Germinal center (tissue), 1 donor: ENCODE measurements around the gene RYR2.
"Not testable (repeated sequence)": the region's sequence is repeated elsewhere in the genome, so short reads cannot be mapped to it uniquely, and the experiment has no call there.

ENCODE experiments used
- DNase-seq: peaks from one replicate; pipeline ENCODE4 v3.0.0; 2012; ENCODE audit warnings: mixed read lengths, low spot score

Gene RYR2

DNA sequence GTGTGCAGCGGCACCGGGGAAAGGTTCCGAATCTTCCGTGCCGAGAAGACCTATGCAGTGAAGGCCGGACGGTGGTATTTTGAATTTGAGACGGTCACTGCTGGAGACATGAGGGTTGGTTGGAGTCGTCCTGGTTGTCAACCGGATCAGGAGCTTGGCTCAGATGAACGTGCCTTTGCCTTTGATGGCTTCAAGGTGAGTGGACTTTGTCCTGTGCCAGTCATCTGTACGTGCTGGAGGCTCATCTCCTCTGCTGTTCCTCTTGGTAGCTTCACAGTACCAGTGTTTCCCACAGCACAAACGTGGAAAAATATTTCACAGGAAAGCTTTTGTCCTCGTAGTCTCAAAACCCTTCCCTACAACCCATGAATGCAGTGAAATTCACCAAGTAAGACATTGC lies 524.6 kb downstream of the RYR2 start:
- DNase-seq, result no peak

DNA sequence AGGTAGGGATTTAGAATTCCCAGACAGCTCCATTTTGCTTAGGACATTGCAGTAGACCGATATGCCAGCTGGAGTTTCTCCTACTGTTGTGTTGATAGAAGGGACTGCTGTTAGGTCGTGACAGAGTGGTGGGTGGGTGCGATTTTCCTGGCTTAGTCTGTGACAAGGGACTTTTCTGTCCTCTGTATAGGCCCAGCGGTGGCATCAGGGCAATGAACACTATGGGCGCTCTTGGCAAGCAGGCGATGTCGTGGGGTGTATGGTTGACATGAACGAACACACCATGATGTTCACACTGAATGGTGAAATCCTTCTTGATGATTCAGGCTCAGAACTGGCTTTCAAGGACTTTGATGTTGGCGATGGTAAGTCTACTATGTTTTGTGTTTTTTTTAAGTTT lies 527.0 kb downstream of the RYR2 start:
- no peak for DNase-seq

DNA sequence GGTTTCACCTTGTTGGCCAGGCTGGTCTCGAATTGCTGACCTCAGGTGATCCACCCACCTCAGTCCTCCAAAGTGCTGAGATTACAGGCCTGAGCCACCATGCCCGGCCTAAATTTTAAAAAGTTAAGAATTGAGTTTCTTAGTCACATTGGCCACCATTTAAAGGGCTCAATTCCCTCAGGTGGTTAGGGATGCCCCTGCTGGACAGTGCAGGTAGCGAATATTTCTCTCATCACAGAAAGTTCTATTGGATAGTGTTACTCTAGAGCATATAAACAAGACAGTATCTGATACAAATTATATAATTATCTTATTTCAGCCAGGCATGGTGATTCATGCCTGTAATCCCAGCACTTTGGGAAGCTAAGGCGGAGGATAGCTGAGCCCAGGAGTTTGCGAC lies 528.5 kb downstream of the RYR2 start:
- no peak for DNase-seq

DNA sequence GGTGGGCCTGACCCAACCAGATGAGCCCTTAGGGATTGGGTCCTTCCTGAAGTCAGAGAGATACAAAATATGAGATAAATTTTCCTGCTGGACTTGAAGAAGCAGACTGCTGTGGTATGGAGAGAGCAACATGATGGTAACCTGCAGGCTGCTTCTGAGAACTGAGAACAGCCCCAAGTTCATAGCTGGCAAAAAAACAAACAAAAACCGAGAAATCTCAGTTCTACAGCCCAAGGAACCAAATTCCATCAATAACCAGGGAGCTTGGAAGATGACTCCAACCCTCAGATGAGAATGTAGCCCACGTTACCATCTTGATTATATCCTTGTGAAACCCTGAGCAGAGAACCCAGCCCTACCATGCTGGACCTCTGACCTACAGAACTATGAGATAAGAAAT lies 532.6 kb downstream of the RYR2 start:
- DNase-seq, result no peak

DNA sequence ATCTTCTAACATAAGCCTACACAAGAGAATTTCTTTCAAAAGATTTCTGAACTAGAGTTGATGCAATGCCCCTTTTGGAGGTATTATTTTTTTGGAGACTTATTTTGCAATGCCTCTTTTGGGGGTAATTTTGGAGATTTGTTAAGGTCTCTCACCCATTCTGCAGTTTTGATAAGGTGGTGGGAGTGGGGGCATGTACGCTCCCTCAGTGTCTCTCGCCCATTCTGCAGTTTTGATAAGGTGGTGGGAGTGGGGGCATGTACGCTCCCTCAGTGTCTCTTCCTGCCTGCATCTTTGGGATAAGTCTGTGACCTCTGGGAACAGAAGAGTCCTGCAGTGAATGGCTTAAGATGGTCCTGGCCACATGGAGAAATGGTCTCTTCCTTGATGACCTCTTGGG lies 536.6 kb downstream of the RYR2 start:
- DNase-seq, result no peak

DNA sequence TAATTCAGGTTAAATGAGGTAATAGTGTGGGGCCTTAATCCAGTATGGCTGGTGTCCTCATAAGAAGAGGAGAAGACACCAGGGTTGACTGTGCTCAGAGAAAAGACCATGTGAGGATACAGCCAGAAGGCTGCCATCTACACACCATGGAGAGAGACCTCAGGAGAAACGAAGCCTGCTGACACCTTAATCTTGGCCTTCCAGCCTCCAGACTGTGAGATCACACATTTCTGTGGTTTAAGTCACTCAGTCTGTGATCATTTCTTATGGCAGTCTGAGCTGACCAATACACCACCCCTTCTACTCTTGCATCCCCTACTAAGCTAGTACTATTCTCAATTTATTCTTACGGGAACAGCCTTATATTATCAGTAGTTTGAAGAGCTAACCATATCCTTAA lies 538.7 kb downstream of the RYR2 start:
- DNase-seq, result no peak

DNA sequence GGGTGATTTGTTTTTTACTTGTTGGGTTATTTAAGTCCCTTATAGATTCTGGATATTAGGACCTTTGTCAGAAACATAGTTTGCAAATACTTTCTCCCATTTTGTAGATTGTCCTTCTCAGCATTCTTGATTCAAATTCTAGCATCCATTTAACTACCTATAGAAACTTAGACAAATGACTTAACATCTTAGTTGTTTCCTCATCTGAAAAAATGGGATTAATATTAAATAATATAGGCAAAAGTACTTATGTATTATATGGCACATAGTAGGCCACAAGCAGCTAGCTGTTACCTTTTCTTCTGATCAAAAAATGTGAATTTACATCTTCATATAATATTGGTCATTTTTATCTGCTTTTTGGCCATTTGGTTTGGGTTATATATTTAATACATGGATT lies 541.3 kb downstream of the RYR2 start:
- DNase-seq, result no peak

DNA sequence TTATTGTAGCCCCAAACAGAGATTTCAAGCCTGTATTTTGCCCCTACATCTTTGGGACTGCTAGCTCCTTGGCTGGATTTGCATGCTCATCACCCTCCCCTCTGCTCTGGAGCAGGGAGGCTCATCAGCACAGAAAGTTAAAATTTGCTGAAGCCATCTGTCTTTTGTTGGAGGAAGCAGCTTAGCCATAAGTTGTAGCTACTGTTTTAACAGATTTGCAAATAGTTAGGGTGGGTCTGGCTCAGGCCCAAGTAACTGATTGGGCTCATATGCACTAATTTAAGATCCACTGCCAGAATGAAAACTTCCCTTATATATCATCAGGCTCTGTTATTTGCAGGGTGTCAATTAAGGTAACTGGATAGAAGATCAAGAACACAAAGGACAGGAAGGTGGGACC lies 541.8 kb downstream of the RYR2 start:
- no peak for DNase-seq

DNA sequence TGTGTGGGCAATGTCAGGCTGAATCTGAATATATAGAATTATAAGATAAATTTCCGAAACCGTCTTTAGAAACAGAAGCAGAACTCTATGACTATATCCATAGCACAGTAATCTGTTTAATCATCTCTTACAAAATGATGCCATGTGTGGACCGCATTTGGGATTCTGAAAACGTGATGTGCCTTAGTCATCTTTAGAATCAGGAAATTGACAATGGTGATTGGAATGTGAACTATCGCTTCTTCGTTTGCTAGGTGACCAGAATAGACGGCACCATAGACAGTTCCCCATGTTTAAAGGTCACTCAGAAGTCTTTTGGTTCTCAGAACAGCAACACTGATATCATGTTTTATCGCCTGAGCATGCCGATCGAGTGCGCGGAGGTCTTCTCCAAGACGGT lies 548.4 kb downstream of the RYR2 start:
- DNase-seq, result no peak

DNA sequence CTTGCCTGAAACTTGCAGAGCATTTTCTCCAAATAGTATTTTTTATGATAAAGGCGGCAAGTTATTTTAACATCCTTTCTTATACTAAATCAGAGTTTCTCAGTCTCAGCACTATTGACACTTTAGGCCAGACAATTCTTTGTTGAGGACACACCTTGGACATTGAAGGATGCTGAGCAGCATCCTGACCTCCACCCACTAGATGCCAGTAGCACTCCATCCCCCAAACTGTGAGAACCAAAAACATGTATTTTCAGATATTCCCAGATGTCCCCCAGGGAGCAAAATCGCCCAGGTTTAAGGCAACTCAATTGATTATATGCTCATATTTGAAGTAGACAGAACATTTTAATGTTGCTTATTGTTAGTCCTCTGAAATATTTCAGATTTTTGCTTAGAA lies 549.4 kb downstream of the RYR2 start:
- no peak for DNase-seq

DNA sequence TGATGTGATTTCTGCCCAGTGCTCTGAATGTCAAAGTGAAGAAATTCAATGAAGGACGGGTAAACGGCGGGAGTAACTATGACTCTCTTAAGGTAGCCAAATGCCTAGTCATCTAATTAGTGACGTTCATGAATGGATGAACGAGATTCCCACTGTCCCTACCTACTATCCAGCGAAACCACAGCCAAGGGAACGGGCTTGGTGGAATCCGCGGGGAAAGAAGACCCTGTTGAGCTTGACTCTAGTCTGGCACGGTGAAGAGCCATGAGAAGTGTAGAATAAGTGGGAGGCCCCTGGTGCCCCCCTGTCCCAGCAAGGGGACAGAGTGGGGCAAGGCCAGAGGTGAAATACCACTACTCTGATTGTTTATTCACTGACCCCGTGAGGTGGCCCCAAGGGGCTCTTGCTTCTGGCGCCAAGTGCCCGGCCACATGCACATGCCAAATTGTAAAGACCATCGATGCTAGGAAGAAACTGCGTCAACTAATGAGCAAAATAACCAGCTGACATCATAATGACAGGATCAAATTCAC lies 561.1 kb downstream of the RYR2 start:
- DNase-seq, result not testable (repeated sequence)

DNA sequence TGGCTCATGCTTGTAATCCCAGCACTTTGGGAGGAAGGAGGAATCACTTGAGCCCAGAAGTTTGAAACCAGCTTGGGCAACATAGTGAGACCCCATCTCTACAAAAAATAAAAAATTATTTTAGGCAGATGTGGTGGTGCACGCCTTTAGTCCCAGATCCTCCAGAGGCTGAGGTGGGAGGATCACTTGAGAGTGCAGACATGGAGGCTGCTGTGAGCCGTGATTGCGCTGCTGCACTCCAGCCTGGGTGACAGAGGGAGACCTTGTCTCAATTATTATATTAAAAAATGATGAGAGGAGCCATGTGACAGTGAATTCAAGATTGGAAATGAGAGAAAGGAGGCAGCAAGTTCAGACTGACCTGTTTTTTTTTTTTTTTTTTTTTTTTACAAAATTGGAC lies 566.4 kb downstream of the RYR2 start:
- no peak for DNase-seq

DNA sequence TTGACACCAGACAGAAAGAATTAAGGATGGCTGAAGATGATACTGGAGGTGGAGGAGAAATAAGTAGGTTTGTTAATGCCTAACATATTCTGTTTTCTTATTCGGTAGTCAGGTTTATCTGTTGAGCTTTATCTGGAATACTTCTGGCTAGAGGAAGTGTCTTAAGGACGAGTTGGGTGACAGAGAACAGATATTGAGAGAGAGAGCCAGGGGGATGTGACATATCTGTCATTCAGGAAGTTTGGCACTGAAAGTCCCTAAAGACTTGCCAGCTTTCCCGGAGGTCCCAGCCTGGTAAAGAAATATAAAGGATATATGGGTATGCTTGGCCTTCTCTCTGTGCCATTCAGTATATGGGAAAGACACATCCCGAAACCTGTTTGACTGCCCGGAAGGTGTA lies 568.2 kb downstream of the RYR2 start:
- no peak for DNase-seq

DNA sequence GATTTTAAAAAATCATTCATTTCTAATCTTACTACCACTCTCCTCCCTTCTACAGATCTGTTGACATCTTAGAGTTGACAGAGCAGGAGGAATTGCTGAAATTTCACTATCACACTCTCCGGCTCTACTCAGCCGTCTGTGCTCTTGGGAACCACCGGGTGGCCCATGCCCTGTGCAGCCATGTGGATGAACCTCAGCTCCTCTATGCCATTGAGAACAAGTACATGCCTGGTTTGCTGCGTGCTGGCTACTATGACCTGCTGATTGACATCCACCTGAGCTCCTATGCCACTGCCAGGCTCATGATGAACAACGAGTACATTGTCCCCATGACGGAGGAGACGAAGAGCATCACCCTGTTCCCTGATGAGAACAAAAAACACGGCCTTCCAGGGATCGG lies 572.0 kb downstream of the RYR2 start:
- DNase-seq, result no peak

DNA sequence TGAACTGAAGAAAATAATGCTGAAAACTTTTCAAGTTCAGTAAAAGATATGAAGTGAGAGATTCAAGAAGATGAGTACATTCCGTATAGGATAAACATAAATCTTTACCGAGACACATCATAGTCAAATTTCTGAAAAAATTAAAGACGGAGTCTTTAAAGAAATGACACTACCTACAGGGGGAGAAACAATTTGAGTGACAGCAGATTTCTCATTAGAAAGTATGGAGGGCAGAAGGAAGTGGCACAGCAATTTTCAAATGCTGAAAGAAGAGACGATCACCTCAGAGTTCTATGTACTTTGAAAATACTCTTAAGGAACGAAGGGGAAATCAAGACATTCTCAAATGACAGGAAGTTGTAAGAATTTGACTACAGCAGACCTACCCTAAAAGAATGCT lies 577.6 kb downstream of the RYR2 start:
- DNase-seq, result no peak

DNA sequence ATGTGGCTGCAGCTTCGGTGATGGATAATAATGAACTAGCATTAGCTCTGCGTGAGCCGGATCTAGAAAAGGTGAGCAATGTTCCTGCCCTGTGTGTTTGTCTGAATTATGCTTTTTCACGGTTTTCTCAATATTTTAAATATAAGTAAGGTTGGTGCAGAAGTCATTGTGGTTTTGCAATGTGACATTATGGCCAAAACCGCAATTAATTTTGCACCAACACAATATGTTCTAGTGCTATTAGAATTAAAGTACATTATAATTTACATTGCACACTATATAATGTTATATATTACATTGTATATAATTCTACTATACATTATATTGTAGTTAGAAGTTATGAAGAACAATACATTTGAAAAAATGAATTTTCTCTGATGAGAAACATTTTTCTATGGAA lies 592.9 kb downstream of the RYR2 start:
- DNase-seq, result no peak

DNA sequence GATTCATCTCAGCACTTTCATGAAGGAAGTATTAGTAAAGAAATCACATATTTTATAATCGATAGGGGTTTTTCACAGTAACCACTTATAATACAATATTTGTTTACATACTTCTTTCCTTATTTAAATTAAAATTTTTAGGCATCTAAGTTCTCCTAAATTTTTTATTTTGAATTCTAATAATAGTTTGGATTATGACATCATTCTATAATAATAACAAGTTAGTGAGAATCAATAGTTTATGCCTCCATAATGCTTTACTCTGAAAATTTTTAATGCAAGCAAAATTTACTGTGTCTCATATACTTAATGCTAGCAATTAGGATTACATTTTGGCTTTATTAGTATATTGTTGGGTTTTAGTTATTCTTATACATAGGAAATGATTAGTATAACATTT lies 596.6 kb downstream of the RYR2 start:
- no peak for DNase-seq

DNA sequence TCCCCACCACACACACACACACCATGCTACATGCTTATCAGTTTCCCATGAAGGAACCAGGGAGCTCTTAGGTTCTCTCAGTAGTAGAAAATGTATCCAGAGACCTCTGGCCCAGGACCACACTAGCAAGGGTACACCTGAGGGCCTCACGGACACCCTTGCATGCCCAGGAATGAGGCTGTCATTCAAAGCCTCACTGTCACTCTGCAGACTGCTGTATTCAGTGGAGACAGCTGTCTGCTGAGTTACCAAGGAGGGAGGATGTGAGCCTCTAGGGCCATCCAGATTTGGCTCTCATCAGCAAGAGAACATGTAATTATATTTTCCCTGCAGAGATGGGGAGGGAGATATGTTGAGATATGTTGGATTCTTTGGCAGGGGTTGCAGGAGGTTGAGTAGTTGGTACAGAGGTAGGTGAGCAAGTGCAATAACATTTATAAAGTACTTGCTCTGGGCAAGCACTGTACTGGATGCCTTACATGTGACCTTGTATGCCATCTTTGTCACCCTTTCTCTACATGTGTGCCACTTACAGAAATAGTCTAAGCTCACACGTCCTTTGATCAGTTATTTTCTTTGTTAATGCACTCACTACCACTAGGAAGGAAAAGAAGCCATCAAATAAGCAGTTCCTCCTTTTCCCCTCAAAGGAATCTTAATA lies 598.2 kb downstream of the RYR2 start:
- no peak for DNase-seq

DNA sequence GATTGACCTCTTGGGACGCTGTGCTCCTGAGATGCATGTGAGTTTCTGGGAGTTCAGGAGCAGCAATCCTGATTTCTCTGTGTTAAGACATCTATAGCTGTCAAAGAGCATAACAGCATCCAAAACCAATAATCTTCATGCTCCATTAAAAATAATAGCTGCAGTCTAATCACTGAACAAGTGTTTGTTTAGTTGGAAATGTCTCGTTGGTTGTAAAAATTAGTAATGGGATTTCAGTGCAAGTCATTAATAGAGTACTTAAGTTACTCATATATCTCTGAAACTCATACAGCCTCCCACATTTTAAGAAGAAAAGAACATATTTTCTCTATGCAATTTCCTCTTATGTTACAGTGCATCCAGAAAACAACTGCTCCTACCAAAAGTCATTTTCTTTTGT lies 599.0 kb downstream of the RYR2 start:
- no peak for DNase-seq

DNA sequence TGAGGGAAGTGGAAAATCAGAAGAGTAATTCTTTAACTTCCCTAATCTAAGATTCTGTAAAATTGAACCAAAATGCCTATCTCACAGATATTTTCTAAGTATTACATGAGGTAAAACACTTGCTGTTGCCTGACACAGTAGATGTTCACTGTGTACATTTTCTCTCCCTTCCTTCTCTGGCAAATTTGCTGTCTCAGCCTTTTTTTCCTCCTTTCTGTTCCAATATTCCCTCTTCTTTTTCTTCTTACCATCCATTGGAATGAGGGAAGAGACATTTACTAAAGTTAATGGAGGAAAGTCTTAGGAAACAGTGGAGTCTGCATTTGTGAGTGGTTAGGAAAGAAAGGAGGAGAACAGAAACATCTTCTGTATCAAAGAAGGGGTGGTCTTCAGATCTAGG lies 608.8 kb downstream of the RYR2 start:
- no peak for DNase-seq

DNA sequence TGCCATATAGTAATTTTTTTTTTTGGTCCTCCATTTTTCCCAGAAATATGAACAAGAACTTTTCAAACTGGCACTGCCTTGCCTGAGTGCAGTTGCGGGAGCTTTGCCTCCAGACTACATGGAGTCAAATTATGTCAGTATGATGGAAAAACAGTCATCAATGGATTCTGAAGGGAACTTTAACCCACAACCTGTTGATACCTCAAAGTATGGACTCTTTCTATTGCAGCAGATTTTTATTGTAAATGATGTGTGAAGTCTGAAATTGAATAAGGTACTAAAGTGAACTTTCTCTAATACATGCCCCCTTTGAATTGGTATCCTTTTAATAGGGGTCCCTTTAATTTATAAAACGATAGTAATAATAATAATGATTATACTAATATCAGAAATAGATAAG lies 613.8 kb downstream of the RYR2 start:
- no peak for DNase-seq

DNA sequence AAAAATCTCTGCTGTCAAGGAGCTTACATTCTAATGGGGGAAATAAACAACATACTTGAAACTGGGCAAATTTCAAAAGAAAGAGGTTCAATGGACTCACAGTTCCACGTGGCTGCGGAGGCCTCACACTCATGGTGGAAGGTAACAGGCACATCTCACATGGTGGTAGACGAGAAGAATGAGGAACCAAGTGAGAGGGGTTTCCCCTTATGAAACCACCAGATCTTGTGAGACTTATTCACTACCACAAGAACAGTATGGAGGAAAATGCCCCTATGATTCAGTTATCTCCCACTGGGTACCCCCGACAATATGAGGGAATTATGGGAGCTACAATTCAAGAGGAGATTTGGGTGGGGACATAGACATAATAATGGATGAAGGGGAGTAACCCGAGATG lies 622.4 kb downstream of the RYR2 start:
- no peak for DNase-seq

DNA sequence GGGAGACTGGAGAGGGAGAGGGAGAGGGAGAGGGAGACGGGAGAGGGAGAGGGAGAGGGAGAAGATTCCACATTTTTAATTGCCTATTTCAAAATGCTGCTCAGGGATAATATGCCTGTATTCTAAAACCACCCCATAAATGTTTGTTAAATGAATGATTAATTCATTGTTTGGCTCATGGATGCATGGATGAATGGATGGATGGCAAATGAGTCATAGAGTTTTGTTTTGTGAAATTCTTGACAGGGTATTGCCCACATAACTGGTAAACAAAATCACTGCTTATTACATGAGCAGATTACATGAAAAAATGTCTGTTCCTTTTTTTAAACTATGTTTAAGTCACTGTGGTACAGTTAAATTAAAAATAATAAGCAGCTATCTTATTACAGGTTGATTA lies 628.3 kb downstream of the RYR2 start:
- no peak for DNase-seq

DNA sequence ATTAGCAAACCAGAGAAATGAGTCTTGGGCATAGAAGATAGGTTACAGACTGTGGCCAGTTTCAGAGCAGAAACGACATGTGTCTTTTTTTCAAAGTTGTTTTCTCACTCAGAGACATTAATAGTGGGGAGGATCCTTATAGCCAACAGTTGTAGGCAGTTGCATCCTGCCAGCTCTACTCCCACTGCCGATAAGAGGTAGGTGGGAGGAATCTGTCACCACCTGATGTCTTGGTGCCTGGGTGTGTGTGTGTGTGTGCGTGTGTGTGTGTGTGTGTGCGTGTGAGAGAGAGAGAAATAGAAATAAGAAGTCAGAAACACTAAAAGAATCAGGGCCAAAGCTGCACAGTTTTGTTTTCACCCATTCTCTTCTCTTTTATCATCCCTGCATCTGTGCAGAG lies 629.3 kb downstream of the RYR2 start:
- DNase-seq, result no peak

DNA sequence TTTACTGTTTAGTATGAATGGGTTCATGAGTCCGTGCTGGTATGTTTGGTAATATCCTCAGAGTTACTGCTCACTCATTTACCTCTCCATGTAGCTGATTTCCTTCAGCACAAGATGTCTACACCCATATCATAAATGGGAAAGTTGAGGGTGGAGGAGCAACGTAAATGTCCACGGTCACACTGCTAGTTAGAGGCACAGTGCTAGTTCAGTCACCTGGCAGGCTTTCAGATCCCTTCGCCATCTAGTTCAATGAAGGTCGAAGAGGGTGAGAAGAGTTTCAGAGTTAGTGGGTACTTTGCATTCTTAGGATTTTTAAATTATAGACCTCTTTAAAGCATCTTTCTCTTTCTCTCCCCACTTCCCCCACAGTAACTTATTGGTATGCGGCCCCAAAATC lies 630.0 kb downstream of the RYR2 start:
- no peak for DNase-seq
